C4-2B (cell line): Measurements from ENCODE around the gene LIPG.

ENCODE experiments used
- H3K27ac ChIP-seq: fragments of 450-650 bp; 2 replicates; pipeline ENCODE4 v1.5.1; 2017
- ZFX ChIP-seq: fragments of 450-650 bp; IDR thresholded peaks from 2 replicates; pipeline ENCODE4 v1.6.1; 2017
- TF ChIP-seq, protein P1 (sequence below): fragments of 450-650 bp; conservative IDR thresholded peaks from 2 replicates; pipeline ENCODE4 v1.5.1; 2017; ENCODE audit warnings: mild to moderate bottlenecking

Gene LIPG

DNA sequence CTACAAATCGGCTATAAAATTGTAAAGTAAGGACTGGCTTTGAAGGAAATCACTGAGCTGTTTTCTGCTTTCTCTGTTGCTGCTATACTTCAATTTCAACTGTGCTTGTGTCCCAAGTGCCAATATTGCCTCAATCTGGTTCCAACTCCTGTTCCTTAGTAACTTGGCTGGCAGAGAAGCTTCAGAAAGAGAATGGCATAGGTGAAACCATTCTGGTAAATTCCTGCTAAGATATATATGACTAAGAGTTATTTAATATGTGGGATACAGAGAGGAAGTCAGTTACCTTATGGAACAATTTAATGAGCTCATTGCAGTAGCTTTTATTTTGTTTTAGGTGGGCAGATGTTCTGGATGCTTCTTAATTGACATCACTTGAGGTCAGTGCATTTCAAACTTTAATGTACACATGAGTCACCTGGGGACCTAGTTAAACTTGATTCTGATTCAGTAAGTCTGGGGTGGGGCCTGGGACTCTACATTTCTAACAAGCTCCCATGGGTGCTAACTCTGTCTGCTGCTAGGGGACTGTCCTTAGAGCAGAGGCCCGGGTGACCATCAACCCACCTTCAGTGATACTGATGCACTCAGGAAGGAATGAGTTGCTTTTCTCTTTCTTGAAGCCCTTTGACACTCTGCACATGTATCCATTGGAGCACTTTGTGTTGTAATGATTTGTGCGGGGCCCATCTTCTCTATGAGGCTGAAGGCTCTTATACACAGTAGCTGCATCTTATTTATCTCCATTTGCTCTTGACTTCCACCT is 47.6 kb downstream of the LIPG start:
- TF ChIP-seq ZFX, result no peak
- TF ChIP-seq, protein P1, sequence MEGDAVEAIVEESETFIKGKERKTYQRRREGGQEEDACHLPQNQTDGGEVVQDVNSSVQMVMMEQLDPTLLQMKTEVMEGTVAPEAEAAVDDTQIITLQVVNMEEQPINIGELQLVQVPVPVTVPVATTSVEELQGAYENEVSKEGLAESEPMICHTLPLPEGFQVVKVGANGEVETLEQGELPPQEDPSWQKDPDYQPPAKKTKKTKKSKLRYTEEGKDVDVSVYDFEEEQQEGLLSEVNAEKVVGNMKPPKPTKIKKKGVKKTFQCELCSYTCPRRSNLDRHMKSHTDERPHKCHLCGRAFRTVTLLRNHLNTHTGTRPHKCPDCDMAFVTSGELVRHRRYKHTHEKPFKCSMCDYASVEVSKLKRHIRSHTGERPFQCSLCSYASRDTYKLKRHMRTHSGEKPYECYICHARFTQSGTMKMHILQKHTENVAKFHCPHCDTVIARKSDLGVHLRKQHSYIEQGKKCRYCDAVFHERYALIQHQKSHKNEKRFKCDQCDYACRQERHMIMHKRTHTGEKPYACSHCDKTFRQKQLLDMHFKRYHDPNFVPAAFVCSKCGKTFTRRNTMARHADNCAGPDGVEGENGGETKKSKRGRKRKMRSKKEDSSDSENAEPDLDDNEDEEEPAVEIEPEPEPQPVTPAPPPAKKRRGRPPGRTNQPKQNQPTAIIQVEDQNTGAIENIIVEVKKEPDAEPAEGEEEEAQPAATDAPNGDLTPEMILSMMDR, result no peak
- no peak overlapping the region for H3K27ac ChIP-seq

DNA sequence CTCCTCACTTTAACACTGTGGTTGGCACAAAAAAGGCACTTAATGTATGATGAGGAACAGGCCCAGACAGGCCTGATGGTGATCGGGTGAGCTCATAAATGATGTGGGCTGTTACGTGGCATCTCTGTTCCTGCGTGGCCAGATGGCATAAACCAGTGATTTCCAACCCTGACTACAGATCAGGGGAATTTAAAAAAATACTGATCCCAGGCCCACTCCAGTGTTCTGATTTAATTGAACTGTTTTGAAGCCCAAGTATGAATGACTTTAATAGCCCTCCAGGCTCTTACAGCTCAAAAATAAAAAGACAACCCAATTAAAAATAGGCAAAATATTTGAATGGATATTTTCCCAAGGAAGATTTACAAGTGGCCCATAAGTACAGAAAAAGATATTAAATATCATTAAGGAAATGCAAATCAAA is 48.2 kb downstream of the LIPG start:
- no peak overlapping the region for H3K27ac ChIP-seq
- no peak for TF ChIP-seq ZFX
- TF ChIP-seq, protein P1, result no peak

DNA sequence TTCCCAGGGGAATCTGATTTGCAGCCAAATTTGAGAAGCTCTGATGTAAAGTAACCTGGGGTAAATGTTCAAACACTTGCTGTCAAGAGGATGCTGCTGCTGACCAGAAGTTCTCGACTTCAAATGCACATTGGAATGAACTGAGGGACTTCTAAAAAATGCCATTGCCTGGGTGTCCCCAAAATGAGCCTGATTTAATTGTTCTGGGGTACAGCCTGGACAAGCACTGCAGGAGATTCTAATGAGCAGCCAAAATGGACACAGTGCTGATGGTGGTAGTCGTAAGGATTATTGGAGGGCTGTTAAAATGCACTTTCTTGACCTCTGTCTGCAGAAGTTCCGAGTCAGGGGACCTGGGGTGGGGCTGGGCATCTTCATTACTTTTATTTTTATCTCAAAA is 49.5 kb downstream of the LIPG start:
- TF ChIP-seq, protein P1, result no peak
- no peak for TF ChIP-seq ZFX
- no peak overlapping the region for H3K27ac ChIP-seq

DNA sequence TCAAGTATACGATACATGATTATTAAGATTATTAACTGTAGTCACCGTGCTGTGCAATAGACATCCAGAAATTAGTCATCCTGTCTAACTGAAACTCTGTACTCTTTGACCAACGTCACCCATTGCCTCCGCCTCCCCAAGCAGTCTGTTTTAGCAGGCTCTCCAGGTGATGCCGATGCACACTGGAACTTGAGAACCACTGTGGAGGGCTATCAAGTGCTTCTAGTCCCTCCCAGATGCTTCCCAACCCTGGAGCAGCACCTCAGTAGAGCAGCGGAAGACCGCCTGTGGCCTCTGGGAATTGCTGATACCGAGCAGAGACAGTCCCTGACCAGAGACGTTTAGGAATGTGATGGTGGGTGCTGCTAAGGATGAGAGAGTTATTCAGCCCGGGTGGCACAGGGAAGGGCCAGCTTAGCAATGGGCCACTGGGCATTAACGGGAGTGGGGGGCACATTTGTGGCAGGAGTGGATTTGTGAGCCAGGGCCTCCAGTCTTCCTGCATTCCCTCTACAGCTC is 50.7 kb downstream of the LIPG start:
- TF ChIP-seq ZFX, result no peak
- TF ChIP-seq, protein P1, result no peak
- no peak overlapping the region for H3K27ac ChIP-seq

DNA sequence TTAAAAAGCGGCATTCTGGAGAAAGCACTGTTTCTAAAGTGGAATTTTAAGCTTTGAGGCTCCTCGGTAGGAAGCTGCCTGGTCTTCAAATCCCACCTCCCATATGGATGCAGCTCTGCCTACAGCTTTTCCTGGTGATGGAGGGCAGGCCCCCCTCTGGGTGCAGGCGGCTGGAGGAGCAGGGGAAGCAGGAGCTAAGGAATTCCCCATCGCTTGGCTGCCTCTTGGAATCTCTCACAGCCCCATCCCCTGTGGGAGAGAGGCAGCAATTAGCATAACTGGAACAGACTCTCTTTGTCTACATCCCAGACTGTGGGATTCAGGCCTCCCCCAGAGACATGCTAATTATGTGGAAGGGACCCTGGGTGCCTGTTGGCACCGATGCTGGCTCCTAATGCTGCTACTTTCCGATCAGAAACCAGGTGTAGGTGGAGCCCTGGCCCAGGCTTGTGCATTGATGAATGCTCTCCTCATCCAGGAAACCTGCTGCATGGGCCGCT is 51.3 kb downstream of the LIPG start:
- TF ChIP-seq ZFX, result no peak
- TF ChIP-seq, protein P1, result no peak
- no peak overlapping the region for H3K27ac ChIP-seq

DNA sequence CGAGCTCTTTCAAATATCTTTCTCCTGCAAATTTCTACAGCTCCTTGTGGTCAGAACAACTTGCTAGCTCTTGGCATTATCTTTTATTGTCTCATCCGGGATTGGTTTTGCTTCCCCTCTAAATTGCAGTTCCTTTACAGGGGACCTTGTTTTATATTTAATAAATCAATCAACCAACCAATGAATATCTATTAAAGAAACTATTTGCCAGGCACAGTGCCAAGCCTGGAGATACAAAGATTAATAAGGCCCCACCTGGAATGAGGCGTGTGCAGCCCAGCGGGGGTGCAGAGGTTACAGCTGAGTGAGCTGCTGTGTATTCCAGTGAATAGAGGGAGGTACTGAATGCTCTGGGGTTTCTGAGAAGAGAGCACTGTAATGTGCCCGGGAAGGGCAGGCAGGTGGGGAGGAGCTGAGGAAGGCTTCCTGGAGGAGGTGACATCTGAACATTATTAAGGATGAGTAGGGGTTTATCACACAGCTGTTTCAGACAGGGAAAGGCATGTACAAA is 51.8 kb downstream of the LIPG start:
- TF ChIP-seq ZFX, result no peak
- H3K27ac ChIP-seq, result no peak overlapping the region

DNA sequence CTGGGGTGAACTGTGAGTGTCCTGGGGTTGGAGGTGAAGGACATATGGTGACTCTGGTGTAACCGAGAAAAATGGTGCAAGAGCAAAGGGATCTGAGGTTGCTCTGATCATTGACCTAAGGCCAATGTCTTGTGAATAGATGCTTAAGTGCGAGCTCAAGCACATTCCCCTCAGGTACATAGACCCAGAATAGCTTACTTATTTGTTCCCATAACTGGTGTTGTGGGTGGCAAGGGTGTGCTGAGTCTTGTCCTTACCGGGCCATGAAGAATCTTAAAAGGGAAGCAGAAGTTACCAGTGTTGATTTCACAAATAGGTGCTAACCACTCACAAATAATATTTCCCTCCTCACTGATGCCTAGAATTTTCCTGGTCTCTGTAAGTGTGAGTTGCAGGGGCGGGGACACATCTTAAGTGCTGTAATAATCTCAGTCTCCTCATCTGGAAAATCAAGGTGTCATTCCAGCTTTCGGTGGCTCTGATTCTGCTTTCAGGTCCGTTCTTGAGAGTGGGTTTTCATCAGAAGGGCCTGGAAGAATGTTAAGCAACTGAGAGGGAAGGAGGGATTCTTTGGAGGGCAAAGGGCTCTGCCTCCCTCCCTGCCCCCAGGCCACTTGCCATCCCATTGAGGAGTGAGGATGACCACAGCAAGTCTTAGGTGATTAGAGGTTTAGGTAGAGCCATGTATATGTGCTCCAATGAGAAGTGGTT is 54.9 kb downstream of the LIPG start:
- no peak overlapping the region for H3K27ac ChIP-seq
- no peak for TF ChIP-seq ZFX
- TF ChIP-seq, protein P1, result no peak
